AG09309 (cell line): ENCODE data around the gene HTRA1.

Source experiments
- DNase-seq: peaks from one replicate; pipeline ENCODE4 v3.0.0-alpha.2; 2010; ENCODE audit warnings: low read depth
- H3K4me3 ChIP-seq: 2 replicates; pipeline ENCODE4 v1.5.1; 2011; ENCODE audit warnings: mild to moderate bottlenecking, low read depth, low read length, moderate library complexity; ENCODE audit not compliant: control insufficient read depth
- TF ChIP-seq, protein P1 (sequence below): IDR thresholded peaks from 2 replicates; pipeline ENCODE4 v1.5.1; 2011; ENCODE audit warnings: mild to moderate bottlenecking, low read depth, low read length, inconsistent platforms; ENCODE audit not compliant: insufficient read depth, control insufficient read depth; ENCODE audit errors: missing control alignments

Gene HTRA1

DNA sequence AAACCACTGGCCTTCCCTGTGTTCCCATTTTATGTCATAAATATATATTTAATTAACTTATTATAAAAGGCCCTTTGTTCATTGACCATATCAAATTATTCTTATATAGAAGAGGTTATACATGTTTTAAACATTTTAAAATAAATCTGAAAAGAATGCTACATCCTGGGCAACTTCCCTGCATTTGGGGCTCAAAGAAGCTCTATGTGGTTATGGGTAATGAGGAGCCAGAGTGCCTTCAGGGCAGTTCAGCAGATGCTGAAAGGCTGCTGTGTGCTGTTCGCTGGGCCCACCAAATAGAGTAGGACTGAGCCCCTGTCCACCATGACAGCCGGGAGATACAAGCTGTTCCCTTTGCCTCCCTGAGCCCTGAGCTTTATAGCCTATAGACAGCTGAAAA is 35.9 kb downstream of the HTRA1 start:
- H3K4me3 ChIP-seq: no peak overlapping the region
- TF ChIP-seq, protein P1, sequence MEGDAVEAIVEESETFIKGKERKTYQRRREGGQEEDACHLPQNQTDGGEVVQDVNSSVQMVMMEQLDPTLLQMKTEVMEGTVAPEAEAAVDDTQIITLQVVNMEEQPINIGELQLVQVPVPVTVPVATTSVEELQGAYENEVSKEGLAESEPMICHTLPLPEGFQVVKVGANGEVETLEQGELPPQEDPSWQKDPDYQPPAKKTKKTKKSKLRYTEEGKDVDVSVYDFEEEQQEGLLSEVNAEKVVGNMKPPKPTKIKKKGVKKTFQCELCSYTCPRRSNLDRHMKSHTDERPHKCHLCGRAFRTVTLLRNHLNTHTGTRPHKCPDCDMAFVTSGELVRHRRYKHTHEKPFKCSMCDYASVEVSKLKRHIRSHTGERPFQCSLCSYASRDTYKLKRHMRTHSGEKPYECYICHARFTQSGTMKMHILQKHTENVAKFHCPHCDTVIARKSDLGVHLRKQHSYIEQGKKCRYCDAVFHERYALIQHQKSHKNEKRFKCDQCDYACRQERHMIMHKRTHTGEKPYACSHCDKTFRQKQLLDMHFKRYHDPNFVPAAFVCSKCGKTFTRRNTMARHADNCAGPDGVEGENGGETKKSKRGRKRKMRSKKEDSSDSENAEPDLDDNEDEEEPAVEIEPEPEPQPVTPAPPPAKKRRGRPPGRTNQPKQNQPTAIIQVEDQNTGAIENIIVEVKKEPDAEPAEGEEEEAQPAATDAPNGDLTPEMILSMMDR: no peak
- DNase-seq: no peak

DNA sequence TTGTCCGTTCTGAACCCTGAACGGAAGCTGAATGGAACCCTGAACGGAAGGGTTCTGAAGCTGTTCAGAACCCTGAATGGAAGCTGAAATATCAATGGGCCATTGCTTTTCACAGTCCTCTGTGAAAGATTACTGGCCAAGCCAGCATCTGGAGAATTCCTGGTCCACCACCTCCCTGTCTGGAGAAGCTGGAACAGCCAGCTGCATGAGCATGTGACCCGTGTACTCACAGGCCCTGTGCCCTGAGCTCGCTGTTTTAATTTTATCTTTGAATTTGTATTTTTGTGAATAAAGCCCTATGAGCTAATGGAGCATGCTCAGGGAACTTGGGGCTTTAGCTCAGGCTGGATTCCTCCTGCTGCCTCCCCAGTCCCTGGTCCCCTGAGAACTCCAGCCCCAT is 37.2 kb downstream of the HTRA1 start:
- TF ChIP-seq, protein P1: no peak
- H3K4me3 ChIP-seq: no peak overlapping the region
- DNase-seq: no peak

DNA sequence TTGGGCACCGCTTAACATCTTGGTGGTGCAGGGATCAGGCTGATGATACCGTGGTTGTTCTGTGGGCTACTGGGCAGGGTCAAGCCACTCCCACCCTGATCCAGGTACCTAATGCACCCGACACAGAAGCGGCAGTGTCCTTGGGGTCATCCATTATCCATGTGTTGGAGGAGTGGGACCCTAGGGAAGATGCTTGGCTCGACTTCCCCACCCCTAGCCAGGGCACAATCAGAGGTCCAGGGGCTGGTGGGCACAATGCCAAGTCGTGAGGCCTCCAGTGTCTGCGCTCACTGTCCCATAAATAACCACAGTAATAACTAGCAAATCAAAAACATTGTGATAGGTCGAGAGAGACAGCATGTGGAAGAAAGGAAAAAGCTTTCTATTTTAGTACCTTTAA is 37.7 kb downstream of the HTRA1 start:
- TF ChIP-seq, protein P1: no peak
- DNase-seq: no peak
- H3K4me3 ChIP-seq: no peak overlapping the region

DNA sequence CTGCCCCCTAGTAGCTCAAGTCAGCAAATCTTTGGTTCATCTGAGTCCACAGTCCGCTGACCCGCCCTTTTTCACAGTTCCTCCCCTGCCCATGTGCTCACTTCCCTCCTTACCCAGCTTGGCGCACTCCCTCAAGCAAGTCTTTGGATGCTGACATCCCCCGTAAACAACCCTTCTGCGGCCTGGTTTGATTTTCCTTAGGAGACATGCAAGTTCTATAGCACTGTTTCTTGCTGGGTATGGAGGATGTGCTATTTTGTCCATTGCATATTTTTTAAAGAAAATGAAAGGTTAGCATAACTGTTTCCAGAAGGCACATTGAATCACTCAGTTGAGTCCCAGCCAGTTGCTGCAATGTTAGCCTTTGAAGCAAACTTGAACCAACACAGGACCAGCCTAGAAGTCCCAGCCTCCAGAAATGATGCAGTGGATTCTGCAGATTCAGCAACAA is 38.2 kb downstream of the HTRA1 start:
- H3K4me3 ChIP-seq: no peak overlapping the region
- TF ChIP-seq, protein P1: no peak
- peak; percentile 51 for DNase-seq

DNA sequence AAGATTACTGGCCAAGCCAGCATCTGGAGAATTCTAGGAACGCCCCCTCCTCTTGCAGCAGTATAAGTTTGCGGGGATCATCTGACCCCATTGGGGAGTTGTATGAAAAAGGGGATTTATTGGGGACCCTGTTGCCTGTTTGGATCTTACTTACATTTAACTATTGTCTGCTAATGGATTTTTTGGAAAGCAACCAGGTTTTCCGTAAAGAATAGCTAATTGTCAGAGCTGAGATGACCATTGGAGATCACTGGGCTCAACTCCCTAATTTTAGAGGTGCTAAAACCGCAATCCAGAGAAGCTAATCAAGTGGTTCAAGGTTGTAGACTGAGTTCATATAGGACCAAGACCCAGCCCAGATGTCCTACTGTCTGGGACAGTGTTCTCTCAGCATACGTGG is 38.8 kb downstream of the HTRA1 start:
- DNase-seq: no peak
- TF ChIP-seq, protein P1: no peak
- no peak overlapping the region for H3K4me3 ChIP-seq

DNA sequence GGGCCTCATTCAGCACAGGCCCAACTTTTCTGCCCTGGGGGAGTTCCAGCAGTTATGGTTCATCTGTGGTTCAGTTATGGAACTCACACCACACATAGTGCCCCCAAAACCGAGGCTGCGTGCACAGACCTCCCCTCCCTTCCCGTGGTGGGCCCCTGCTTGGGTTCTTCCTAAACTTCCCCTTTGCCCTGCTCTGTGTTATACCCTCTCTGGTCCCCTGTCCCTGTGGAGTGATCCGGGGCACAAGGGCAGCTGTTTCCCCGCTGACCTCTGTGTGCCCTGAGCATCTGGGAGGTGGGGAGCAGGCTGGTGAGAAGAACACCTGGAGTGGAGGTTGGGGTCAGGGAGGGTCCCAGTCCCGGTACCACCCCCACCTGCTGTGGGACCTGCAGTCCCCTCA is 39.4 kb downstream of the HTRA1 start:
- H3K4me3 ChIP-seq: no peak overlapping the region
- TF ChIP-seq, protein P1: no peak
- DNase-seq: no peak

DNA sequence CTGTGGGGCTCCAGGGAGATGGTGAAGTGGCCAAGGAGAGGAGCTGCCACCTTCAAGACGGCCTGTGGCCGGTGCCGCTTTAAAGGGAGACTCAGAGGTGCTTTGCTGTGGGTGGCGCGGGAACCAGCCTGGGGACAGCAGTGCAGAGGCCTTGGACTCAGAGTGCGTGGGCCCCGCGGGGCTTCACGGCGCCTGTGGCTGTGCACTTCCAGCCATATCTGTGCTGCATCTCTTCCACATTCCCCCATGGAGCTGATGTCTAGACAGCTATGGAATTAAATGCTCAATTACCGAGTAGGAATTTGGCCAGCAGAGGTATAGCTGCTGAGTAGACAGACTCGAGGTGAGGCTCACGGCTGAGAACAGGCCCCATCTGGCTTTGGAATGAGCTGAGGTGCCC is 41.7 kb downstream of the HTRA1 start:
- no peak overlapping the region for H3K4me3 ChIP-seq
- no peak for DNase-seq
- TF ChIP-seq, protein P1: no peak
